Measurements from ENCODE around the gene MAPK6. TPM values are rescaled to one million over a fixed set of nuclear protein-coding genes. Genes with fewer than 3 reads are reported as not detected.
"Not testable (repeated sequence)": the region's sequence is repeated elsewhere in the genome, so short reads cannot be mapped to it uniquely, and the experiment has no call there.

Gene MAPK6
- total and polyA plus RNA-seq, 9 of the 15 experiments (the other 6 are each of a cell fraction or from before 2014, with no cell fraction given) = 28.5 to 97.1 (median 74.0) TPM

DNA sequence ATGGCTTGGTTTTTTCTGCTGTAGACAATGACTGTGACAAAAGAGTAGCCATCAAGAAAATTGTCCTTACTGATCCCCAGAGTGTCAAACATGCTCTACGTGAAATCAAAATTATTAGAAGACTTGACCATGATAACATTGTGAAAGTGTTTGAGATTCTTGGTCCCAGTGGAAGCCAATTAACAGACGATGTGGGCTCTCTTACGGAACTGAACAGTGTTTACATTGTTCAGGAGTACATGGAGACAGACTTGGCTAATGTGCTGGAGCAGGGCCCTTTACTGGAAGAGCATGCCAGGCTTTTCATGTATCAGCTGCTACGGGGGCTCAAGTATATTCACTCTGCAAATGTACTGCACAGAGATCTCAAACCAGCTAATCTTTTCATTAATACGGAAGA is 27.5 kb downstream of the MAPK6 start:
- DNase-seq (ENCODE audit: extremely low read depth in 1 of 4, low spot score in 3 of 4); FAIRE-seq; H3K9me1 ChIP-seq (ENCODE audit: control insufficient read depth, insufficient read depth, low read length); ATAC-seq; H3K9ac ChIP-seq (ENCODE audit: insufficient read depth in 1 of 2, low read depth in 2 of 2, low read length in 2 of 2); H3K4me2 ChIP-seq (ENCODE audit: insufficient read depth, low read length); H3K27ac ChIP-seq (ENCODE audit: extremely low read depth, low read depth, low read length); intact Hi-C loops (cut with micrococcal nuclease); H2AFZ ChIP-seq (ENCODE audit: low read depth, low read length); CTCF ChIA-PET (ENCODE audit: low intra/inter-chr PET ratio); H3K27me3 ChIP-seq (ENCODE audit: control insufficient read depth in 2 of 2, insufficient read depth in 2 of 2, low read length in 2 of 2); H3K4me3 ChIP-seq; H3K9me3 ChIP-seq (replicated peaks; ENCODE audit: control insufficient read depth, insufficient read depth, low read depth, low read length); in situ Hi-C loops (cut with MboI): not testable (repeated sequence)
- TSS peak; percentile 38 for BruUV-seq (replicated peaks)
- WGBS (ENCODE audit: insufficient coverage, low coverage, missing lambda C conversion rate) = 93% methylated on average over 5 of the region's 5 CpGs
- POLR2A ChIA-PET = interaction anchor here (2.6 kb wide), 1 partner anchor 9 kb away, joined by 6 read pairs; no protein-coding TSS in a partner anchor
- Histone ChIP-seq H3K4me1 (replicated peaks in 1 of 2; ENCODE audit: control insufficient read depth in 2 of 2, insufficient read depth in 2 of 2, low read length in 2 of 2) (peaks cover 9 to 13% of the 10 kb centered on the region in 2 experiments; a peak in 4 of 5 replicates), H4K20me1 (replicated peaks; ENCODE audit: control insufficient read depth, insufficient read depth, low read length) (peaks cover 14% of the 10 kb centered on the region), H3K36me3 (ENCODE audit: control insufficient read depth, insufficient read depth, low read length) (peaks cover 55% of the 10 kb centered on the region), H3K79me2 (ENCODE audit: control insufficient read depth, insufficient read depth, low read length) (peaks cover 71% of the 10 kb centered on the region)

DNA sequence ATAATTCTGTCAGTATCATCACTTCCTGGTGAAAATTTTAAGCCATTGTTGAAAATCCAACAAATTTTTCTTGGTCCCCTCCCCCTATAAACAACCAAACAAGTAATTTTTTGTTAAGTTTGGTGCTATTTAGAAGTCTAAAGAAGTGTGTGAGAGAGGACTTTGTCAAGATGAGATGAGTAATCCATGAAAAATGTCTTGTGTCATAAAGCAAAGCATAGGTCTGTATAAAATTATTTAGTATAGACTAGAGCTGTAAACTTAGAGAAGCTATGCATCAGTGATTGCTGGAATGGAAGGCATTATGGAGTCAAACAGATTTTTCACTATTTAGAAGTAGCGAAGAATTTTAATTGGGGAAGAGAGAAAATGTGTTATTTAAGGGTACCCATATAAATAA is 31.4 kb downstream of the MAPK6 start:
- no peak overlapping the region for H3K4me2 ChIP-seq (ENCODE audit: insufficient read depth, low read length)
- no peaks in the 10 kb centered on the region for H3K27me3 ChIP-seq (ENCODE audit: control insufficient read depth in 2 of 2, insufficient read depth in 2 of 2, low read length in 2 of 2)
- no peaks in the 10 kb centered on the region for H4K20me1 ChIP-seq (replicated peaks; ENCODE audit: control insufficient read depth, insufficient read depth, low read length)
- BruUV-seq (replicated peaks) = TSS peak; percentile 20
- in situ Hi-C loops (cut with MboI) = no loop called here
- 100% methylated on average over 1 of the region's 1 CpG for WGBS (ENCODE audit: insufficient coverage, low coverage, missing lambda C conversion rate)
- no peaks in the 10 kb centered on the region for H3K9me1 ChIP-seq (ENCODE audit: control insufficient read depth, insufficient read depth, low read length)
- H3K9ac ChIP-seq (ENCODE audit: insufficient read depth in 1 of 2, low read depth in 2 of 2, low read length in 2 of 2) = no peak overlapping the region
- intact Hi-C loops (cut with micrococcal nuclease) = no loop called here
- ChIA-PET CTCF (ENCODE audit: low intra/inter-chr PET ratio) (no interaction called here), POLR2A (interaction anchor here (0.8 to 1.5 kb wide), 4 partner anchors 8 to 352 kb away, joined by 3 to 5 read pairs (median 4); partner anchors contain the start of gene LEO1)
- H2AFZ ChIP-seq (ENCODE audit: low read depth, low read length) = no peak overlapping the region
- H3K27ac ChIP-seq (ENCODE audit: extremely low read depth, low read depth, low read length) = no peak overlapping the region
- no peak overlapping the region for H3K4me3 ChIP-seq
- FAIRE-seq (no peak), ATAC-seq (no peak), DNase-seq (ENCODE audit: extremely low read depth in 1 of 4, low spot score in 3 of 4) (no peak)
- peaks cover 74% of the 10 kb centered on the region for H3K36me3 ChIP-seq (ENCODE audit: control insufficient read depth, insufficient read depth, low read length)
- TF ChIP-seq HNRNPUL1 (IDR thresholded peaks at IDR 0.05; ENCODE audit: low read length) = no peak
- no peaks in the 10 kb centered on the region; the same call in 1 of the 2 replicates for H3K9me3 ChIP-seq (replicated peaks; ENCODE audit: control insufficient read depth, insufficient read depth, low read depth, low read length)
- no peaks in the 10 kb centered on the region; a peak in 1 of 5 replicates for H3K4me1 ChIP-seq (replicated peaks in 1 of 2; ENCODE audit: control insufficient read depth in 2 of 2, insufficient read depth in 2 of 2, low read length in 2 of 2)
- peaks cover 46% of the 10 kb centered on the region for H3K79me2 ChIP-seq (ENCODE audit: control insufficient read depth, insufficient read depth, low read length)

Data from K562 (cell line).